Endothelial cell of umbilical vein (primary cell): ENCODE results near the gene TMEM119. TPM values are rescaled to one million over a fixed set of nuclear protein-coding genes. Genes with fewer than 3 reads are reported as not detected.

ENCODE experiments used
- BruUV-seq: library from RNA; stranded (reverse); fragments of 400-500 nt; replicated peaks from 2 replicates; lab custom pipeline; 2021; lab: Mats Ljungman, UMichigan
- CTCF ChIA-PET: fragments of 300-600, 350-600 bp; sonication (Branson Sonifier 250); formaldehyde crosslinking; loops from one replicate; lab custom pipeline; 2021; ENCODE audit warnings: antibody characterized with exemption, inconsistent platforms; lab: Charles Lee
- POLR2A ChIA-PET: fragments of 300-600, 350-600 bp; sonication (Branson Sonifier 250); formaldehyde crosslinking; loops from one replicate; lab custom pipeline; 2021; ENCODE audit warnings: antibody characterized with exemption, inconsistent platforms; lab: Charles Lee
- DNase-seq: peaks from one replicate; pipeline ENCODE4 v3.0.0-alpha.2; 2011; ENCODE audit warnings: low read depth, low spot score
- FAIRE-seq: peaks from 2 replicates; lab custom pipeline; 2011; peaks lifted over from hg19 to GRCh38; lab: Jason Lieb, UNC
- H2AFZ ChIP-seq: 2 replicates; pipeline ENCODE4 v1.6.0; 2012; ENCODE audit warnings: low read depth, low read length, control low read depth, inconsistent platforms
- H3K27ac ChIP-seq: 2 replicates; pipeline ENCODE4 v1.5.1; 2011; ENCODE audit warnings: low read depth, mild to moderate bottlenecking, control low read depth, low read length, moderate library complexity; ENCODE audit not compliant: insufficient read depth
- H3K27me3 ChIP-seq, 2 experiments: 2 replicates each; pipeline versions ENCODE4 v1.6.0 to v1.6.1; 2011; ENCODE audit warnings: low read length in 2 of 2, mixed read lengths in 1 of 2; ENCODE audit not compliant: control insufficient read depth in 2 of 2, insufficient read depth in 2 of 2
- H3K36me3 ChIP-seq, 2 experiments: 2 replicates in 1 of 2; 3 replicates in 1 of 2; pipeline ENCODE4 v1.5.1; 2011; ENCODE audit warnings: low read length in 2 of 2, mild to moderate bottlenecking in 1 of 2, moderate library complexity in 1 of 2; ENCODE audit not compliant: control insufficient read depth in 2 of 2, insufficient read depth in 2 of 2; ENCODE audit errors: extremely low read depth in 1 of 2
- H3K4me1 ChIP-seq: 3 replicates; pipeline ENCODE4 v1.5.1; 2011; ENCODE audit warnings: mild to moderate bottlenecking, low read length; ENCODE audit not compliant: control insufficient read depth, insufficient read depth; ENCODE audit errors: extremely low read depth
- H3K4me2 ChIP-seq: 2 replicates; pipeline ENCODE4 v1.6.1; 2011; ENCODE audit warnings: low read length, control low read depth, mixed read lengths; ENCODE audit not compliant: insufficient read depth
- H3K4me3 ChIP-seq, 3 experiments: fragments of 200-600 bp in 1 of 3; sonication (generic), shearing (Covaris generic) in 1 of 3; replicated peaks in 1 of 3; 2 replicates each; pipeline ENCODE4 v1.5.1; 2011 to 2016; ENCODE audit warnings: control low read depth in 3 of 3, low read length in 3 of 3, mild to moderate bottlenecking in 2 of 3, inconsistent platforms in 1 of 3, low read depth in 1 of 3, moderate library complexity in 1 of 3; ENCODE audit not compliant: insufficient read depth in 1 of 3
- H3K79me2 ChIP-seq: 2 replicates; pipeline ENCODE4 v1.6.0; 2012; ENCODE audit warnings: low read length, inconsistent platforms; ENCODE audit not compliant: control insufficient read depth, insufficient read depth
- H3K9ac ChIP-seq: replicated peaks from 2 replicates; pipeline ENCODE3; 2011; ENCODE audit warnings: low read length, control low read depth; ENCODE audit not compliant: insufficient read depth; ENCODE audit errors: extremely low read depth
- H3K9me1 ChIP-seq: replicated peaks from 3 replicates; pipeline ENCODE4 v1.6.0; 2011; ENCODE audit warnings: mild to moderate bottlenecking, low read length; ENCODE audit not compliant: control insufficient read depth, insufficient read depth; ENCODE audit errors: extremely low read depth
- H3K9me3 ChIP-seq: replicated peaks from 2 replicates; pipeline ENCODE4 v1.5.1; 2012; ENCODE audit warnings: low read length, inconsistent platforms; ENCODE audit not compliant: control insufficient read depth, insufficient read depth
- H4K20me1 ChIP-seq: replicated peaks from 2 replicates; pipeline ENCODE3; 2011; ENCODE audit warnings: mild to moderate bottlenecking, low read length; ENCODE audit not compliant: control insufficient read depth, insufficient read depth; ENCODE audit errors: extremely low read depth
- CTCF ChIP-seq, 2 donors: IDR thresholded peaks; 1 replicate in 1 of 2; 2 replicates in 1 of 2; pipeline ENCODE4 v1.5.1; 2011; ENCODE audit warnings: low read length in 2 of 2, mild to moderate bottlenecking in 2 of 2, moderate library complexity in 2 of 2, control low read depth in 1 of 2, inconsistent platforms in 1 of 2, low read depth in 1 of 2; ENCODE audit not compliant: insufficient read depth in 1 of 2; ENCODE audit errors: extremely low read depth in 1 of 2
- EZH2 ChIP-seq: IDR thresholded peaks from 2 replicates; pipeline ENCODE4 v1.6.1; 2012; ENCODE audit warnings: borderline replicate concordance, low read depth, mild to moderate bottlenecking, moderate library complexity, low read length, inconsistent platforms; ENCODE audit not compliant: severe bottlenecking
- FOS ChIP-seq: IDR thresholded peaks from 2 replicates; pipeline ENCODE4 v1.6.1; 2011; ENCODE audit warnings: mild to moderate bottlenecking, low read length, moderate library complexity, borderline replicate concordance; ENCODE audit not compliant: insufficient read depth
- GATA2 ChIP-seq: IDR thresholded peaks from 2 replicates; pipeline ENCODE4 v1.7.0; 2011; ENCODE audit warnings: low read depth, mild to moderate bottlenecking, moderate library complexity, mixed read lengths, low read length; ENCODE audit not compliant: insufficient read length, insufficient read depth
- JUN ChIP-seq: IDR thresholded peaks from 2 replicates; pipeline ENCODE4 v1.6.1; 2011; ENCODE audit warnings: borderline replicate concordance, low read depth; ENCODE audit not compliant: insufficient read length, insufficient read depth
- MAX ChIP-seq: IDR thresholded peaks from 2 replicates; pipeline ENCODE4 v1.6.1; 2011; ENCODE audit not compliant: insufficient read depth, insufficient read length
- MYC ChIP-seq: IDR thresholded peaks from one replicate; pipeline ENCODE4 v1.6.1; 2011; ENCODE audit warnings: mild to moderate bottlenecking, low read depth, low read length
- POLR2A ChIP-seq: IDR thresholded peaks from 2 replicates; pipeline ENCODE4 v1.6.1; 2012; ENCODE audit warnings: low read depth, mild to moderate bottlenecking, control low read depth, low read length
- POLR2AphosphoS5 ChIP-seq: IDR thresholded peaks from 2 replicates; pipeline ENCODE4 v1.6.1; 2012; ENCODE audit warnings: low read depth, mild to moderate bottlenecking, control low read depth, low read length, moderate library complexity; ENCODE audit not compliant: insufficient read depth
- dilution Hi-C: fragments of 300-500 bp; cut with MboI; formaldehyde crosslinking; loops from one replicate; pipeline ENCODE4 v1.15.0; 2019; ENCODE audit warnings: low sequenced_read_pairs; ENCODE audit not compliant: extremely low pct_ligation_motif_present
- intact Hi-C: fragments of 100-400 bp; cut with micrococcal nuclease; formaldehyde crosslinking; loops from one replicate; pipeline ENCODE4 v1.10.0; 2022
- polyA plus RNA-seq, 4 experiments: library from polyadenylated mRNA; depleted of rRNA in 3 of 4; stranded (reverse) in 3 of 4; unstranded in 1 of 4; fragments of >200 nt; gene quantifications; 2 replicates each; pipeline versions ENCODE4 v1.2.1 to v1.2.3, GENCODE V29; 2011 to 2012; ENCODE audit warnings: missing spikeins in 1 of 4
- total RNA-seq: library from RNA; stranded (reverse); gene quantifications from 2 replicates; pipeline ENCODE4 v1.2.3, GENCODE V29; 2021

TMEM119 gene
- total and polyA plus RNA-seq, 2 donors (not counting 3 experiments of a cell fraction or from before 2014, with no cell fraction given): not detected

- ChIA-PET POLR2A (interaction anchor here (0.5 kb wide), 1 partner anchor 18 kb away, joined by 3 read pairs; no protein-coding TSS in a partner anchor), CTCF (no interaction called here)
- TF ChIP-seq CTCF (IDR thresholded peaks at IDR 0.05; ENCODE audit: extremely low read depth in 1 of 2, insufficient read depth in 1 of 2, low read depth in 1 of 2, low read length in 2 of 2) (no peak), MYC (no peak), GATA2 (no peak), EZH2 (no peak), POLR2AphosphoS5 (no peak), JUN (no peak), MAX (no peak), POLR2A (no peak), FOS (no peak)
- H3K4me2 ChIP-seq: no peak overlapping the region
- no peaks in the 10 kb centered on the region for H3K27me3 ChIP-seq
- no peaks in the 10 kb centered on the region for H3K79me2 ChIP-seq
- DNase-seq: no peak
- no peak overlapping the region for H3K4me3 ChIP-seq
- H3K9me1 ChIP-seq: no peaks in the 10 kb centered on the region
- no peak for FAIRE-seq
- BruUV-seq: no TSS peak
- no peak overlapping the region for H3K9ac ChIP-seq
- no peaks in the 10 kb centered on the region for H3K36me3 ChIP-seq
- H3K27ac ChIP-seq: no peak overlapping the region
- H2AFZ ChIP-seq: no peak overlapping the region
- dilution Hi-C loops: no loop called here
- intact Hi-C loops: no loop called here
- H4K20me1 ChIP-seq: no peaks in the 10 kb centered on the region
- no peaks in the 10 kb centered on the region for H3K4me1 ChIP-seq
- H3K9me3 ChIP-seq: no peaks in the 10 kb centered on the region
Observed at GRCh38 chr12:108582978-108583770, 14.7 kb downstream of the TMEM119 start.
